ENCODE results near the gene ADAMTSL4. TPM values are rescaled to one million over a fixed set of nuclear protein-coding genes. Genes with fewer than 3 reads are reported as not detected.

ADAMTSL4 gene
- total RNA-seq, 1 experiment from 2014 or later, result not detected

DNA sequence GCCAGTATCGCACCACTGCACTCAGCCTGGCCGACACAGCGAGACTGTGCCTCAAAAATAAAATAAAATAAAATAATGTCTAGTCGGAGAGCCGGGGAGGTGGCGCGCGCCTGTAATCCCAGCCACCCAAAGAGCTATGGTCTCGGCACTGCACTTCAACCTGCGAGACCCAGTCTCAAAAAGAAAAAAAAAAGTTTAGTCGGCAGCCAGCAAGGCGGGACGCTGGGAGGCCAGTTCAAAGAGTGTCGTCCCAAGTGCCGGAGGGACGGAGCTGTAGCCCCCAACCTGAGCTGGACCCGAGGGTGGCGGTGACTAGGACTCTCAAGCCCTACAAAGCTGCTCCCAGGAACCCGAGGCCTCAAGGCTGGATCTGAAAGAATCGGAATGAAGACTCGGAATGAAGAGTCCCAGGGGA lies 34.3 kb upstream of the ADAMTSL4 start:
- Histone ChIP-seq H3K4me3 (ENCODE audit: low read depth, low read length, poor library complexity, severe bottlenecking) (peak overlapping the region; percentile 52), H3K4me1 (ENCODE audit: insufficient read depth, low read length, poor library complexity, severe bottlenecking) (no peaks in the 10 kb centered on the region), H3K27ac (ENCODE audit: low read depth, low read length, poor library complexity, severe bottlenecking) (peak overlapping the region; percentile 52), H3K36me3 (ENCODE audit: insufficient read depth, low read length, poor library complexity, severe bottlenecking) (peaks cover 4% of the 10 kb centered on the region), H3K9me3 (ENCODE audit: low read depth, low read length, poor library complexity, severe bottlenecking) (no peaks in the 10 kb centered on the region), H3K27me3 (replicated peaks; ENCODE audit: insufficient read depth, low read depth, low read length, poor library complexity) (no peaks in the 10 kb centered on the region)
- intact Hi-C loops (cut with micrococcal nuclease; ENCODE audit: unreplicated experiment), result no loop called here
- no peak for TF ChIP-seq EZH2 (IDR thresholded peaks at IDR 0.05; ENCODE audit: borderline replicate concordance, low read depth, low read length, poor library complexity, severe bottlenecking)
- TF ChIP-seq, protein P1, sequence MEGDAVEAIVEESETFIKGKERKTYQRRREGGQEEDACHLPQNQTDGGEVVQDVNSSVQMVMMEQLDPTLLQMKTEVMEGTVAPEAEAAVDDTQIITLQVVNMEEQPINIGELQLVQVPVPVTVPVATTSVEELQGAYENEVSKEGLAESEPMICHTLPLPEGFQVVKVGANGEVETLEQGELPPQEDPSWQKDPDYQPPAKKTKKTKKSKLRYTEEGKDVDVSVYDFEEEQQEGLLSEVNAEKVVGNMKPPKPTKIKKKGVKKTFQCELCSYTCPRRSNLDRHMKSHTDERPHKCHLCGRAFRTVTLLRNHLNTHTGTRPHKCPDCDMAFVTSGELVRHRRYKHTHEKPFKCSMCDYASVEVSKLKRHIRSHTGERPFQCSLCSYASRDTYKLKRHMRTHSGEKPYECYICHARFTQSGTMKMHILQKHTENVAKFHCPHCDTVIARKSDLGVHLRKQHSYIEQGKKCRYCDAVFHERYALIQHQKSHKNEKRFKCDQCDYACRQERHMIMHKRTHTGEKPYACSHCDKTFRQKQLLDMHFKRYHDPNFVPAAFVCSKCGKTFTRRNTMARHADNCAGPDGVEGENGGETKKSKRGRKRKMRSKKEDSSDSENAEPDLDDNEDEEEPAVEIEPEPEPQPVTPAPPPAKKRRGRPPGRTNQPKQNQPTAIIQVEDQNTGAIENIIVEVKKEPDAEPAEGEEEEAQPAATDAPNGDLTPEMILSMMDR (conservative IDR thresholded peaks at IDR 0.05; ENCODE audit: low read depth, low read length), result no peak
- DNase-seq (ENCODE audit: low spot score), result no peak
- ChIA-PET CTCF (interaction anchor here (1.6 kb wide), 1 partner anchor 18 kb away, joined by 6 read pairs; no protein-coding TSS in a partner anchor), POLR2A (ENCODE audit: low non-redundant PET) (interaction anchor here (0.5 kb wide), 1 partner anchor 33 kb away, joined by 3 read pairs; no protein-coding TSS in a partner anchor)
- BruUV-seq (replicated peaks), result TSS peak; percentile 83

DNA sequence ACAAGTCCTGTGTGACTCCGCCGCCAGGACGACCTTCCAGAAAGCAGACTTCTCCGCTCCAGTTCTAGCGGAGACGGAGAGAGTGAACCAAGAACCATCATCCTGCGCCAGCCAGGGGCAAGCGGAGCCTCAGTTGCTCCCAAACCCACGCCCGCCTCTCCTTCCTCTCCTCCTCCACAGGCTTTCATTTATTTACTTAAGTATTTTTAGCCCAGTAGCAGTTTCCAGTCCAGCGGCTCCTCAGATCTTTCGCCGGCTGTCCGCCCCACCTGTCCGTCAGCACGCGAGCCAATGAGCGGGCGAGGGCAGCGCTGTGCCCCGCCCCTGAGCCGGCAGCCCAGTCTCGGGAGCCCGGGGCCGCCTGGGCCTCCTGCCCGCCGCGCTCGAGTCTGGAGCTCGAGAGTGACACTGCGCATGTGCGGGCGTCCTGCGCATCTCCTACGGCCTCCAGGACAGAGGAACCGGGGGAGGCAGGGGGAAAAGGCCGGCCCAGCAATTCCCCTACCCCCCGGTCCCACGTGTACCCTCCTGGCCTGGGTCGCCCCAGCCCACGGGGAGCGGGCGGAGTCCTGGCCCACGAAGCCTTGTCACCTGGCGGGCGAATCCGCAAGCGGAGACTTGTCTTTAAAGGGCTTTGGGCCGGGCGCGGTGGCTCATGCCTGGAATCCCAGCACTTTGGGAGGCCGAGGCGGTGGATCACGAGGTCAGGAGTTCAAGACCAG lies 33.7 kb upstream of the ADAMTSL4 start, which contains the start of gene FALEC:
TSS of gene FALEC (plus strand) at position 425 of the 722 bp plus-strand sequence.
- Histone ChIP-seq H3K9me3 (ENCODE audit: low read depth, low read length, poor library complexity, severe bottlenecking) (no peaks in the 10 kb centered on the region), H3K4me1 (ENCODE audit: insufficient read depth, low read length, poor library complexity, severe bottlenecking) (no peaks in the 10 kb centered on the region), H3K27me3 (replicated peaks; ENCODE audit: insufficient read depth, low read depth, low read length, poor library complexity) (no peaks in the 10 kb centered on the region), H3K4me3 (ENCODE audit: low read depth, low read length, poor library complexity, severe bottlenecking) (peak within 1 kb of the TSS; percentile 52), H3K36me3 (ENCODE audit: insufficient read depth, low read length, poor library complexity, severe bottlenecking) (peaks cover 4% of the 10 kb centered on the region), H3K27ac (ENCODE audit: low read depth, low read length, poor library complexity, severe bottlenecking) (peak within 1 kb of the TSS; percentile 52)
- BruUV-seq (replicated peaks), result no TSS peak
- intact Hi-C loops (cut with micrococcal nuclease; ENCODE audit: unreplicated experiment), result no loop called here
- peak; percentile 99 for DNase-seq (ENCODE audit: low spot score)
- TF ChIP-seq, protein P1 (conservative IDR thresholded peaks at IDR 0.05; ENCODE audit: low read depth, low read length), result no peak
- no peak for TF ChIP-seq EZH2 (IDR thresholded peaks at IDR 0.05; ENCODE audit: borderline replicate concordance, low read depth, low read length, poor library complexity, severe bottlenecking)
- ChIA-PET CTCF (interaction anchor here (0.6 to 1.6 kb wide), 3 partner anchors 17 to 267 kb away, joined by 3 to 6 read pairs (median 6); no protein-coding TSS in a partner anchor), POLR2A (ENCODE audit: low non-redundant PET) (interaction anchor here (0.5 to 0.7 kb wide), 3 partner anchors 27 to 149 kb away, joined by 3 to 5 read pairs (median 3); no protein-coding TSS in a partner anchor)

DNA sequence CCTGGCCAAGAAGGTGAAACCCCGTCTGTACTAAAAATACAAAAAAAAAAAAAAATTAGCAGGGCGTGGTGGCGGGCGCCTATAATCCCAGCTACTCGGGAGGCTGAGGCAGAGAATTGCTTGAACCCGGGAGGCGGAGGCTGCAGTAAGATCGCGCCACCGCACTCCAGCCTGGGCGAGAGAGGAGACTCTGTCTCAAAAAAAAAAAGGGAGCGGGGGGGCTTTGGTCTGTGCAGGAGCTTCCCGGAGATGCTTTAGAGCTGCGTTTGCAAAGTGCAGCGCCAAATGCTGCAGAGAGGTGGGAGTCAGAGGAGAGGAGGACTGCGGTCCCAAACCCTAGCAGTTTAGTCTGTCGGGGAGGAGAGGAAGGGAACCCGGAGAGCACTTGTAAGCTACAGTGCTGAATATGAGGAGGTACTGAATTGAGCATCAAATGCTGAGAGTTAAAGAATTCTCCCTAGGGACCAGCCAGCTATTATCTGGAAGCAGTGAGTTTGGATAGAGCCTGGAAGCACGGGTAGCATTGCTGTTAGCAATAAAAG lies 33.1 kb upstream of the ADAMTSL4 start:
- no peak for TF ChIP-seq EZH2 (IDR thresholded peaks at IDR 0.05; ENCODE audit: borderline replicate concordance, low read depth, low read length, poor library complexity, severe bottlenecking)
- TF ChIP-seq, protein P1 (conservative IDR thresholded peaks at IDR 0.05; ENCODE audit: low read depth, low read length), result no peak
- peak; percentile 57 for DNase-seq (ENCODE audit: low spot score)
- H3K9me3 ChIP-seq (ENCODE audit: low read depth, low read length, poor library complexity, severe bottlenecking), result no peaks in the 10 kb centered on the region
- peak overlapping the region; percentile 52 for H3K4me3 ChIP-seq (ENCODE audit: low read depth, low read length, poor library complexity, severe bottlenecking)
- no peaks in the 10 kb centered on the region for H3K27me3 ChIP-seq (replicated peaks; ENCODE audit: insufficient read depth, low read depth, low read length, poor library complexity)
- peaks cover 4% of the 10 kb centered on the region for H3K36me3 ChIP-seq (ENCODE audit: insufficient read depth, low read length, poor library complexity, severe bottlenecking)
- BruUV-seq (replicated peaks), result no TSS peak
- ChIA-PET POLR2A (ENCODE audit: low non-redundant PET) (interaction anchor here (0.5 to 0.7 kb wide), 3 partner anchors 10 to 150 kb away, joined by 3 to 5 read pairs (median 4); no protein-coding TSS in a partner anchor), CTCF (interaction anchor here (0.6 to 1.6 kb wide), 3 partner anchors 17 to 267 kb away, joined by 3 to 6 read pairs (median 6); no protein-coding TSS in a partner anchor)
- H3K4me1 ChIP-seq (ENCODE audit: insufficient read depth, low read length, poor library complexity, severe bottlenecking), result no peaks in the 10 kb centered on the region
- no peak overlapping the region for H3K27ac ChIP-seq (ENCODE audit: low read depth, low read length, poor library complexity, severe bottlenecking)
- intact Hi-C loops (cut with micrococcal nuclease; ENCODE audit: unreplicated experiment), result no loop called here

Data from A673 (cell line).